A673 (cell line): ENCODE results near the gene GABRB3. TPM values are rescaled to one million over a fixed set of nuclear protein-coding genes. Genes with fewer than 3 reads are reported as not detected.

Experiments used
- BruUV-seq: library from RNA; stranded (reverse); fragments of 400-500 nt; replicated peaks from 2 replicates; lab custom pipeline; 2021; lab: Mats Ljungman, UMichigan
- CTCF ChIA-PET: fragments of 300-600 bp; sonication (Branson Sonifier 250); formaldehyde crosslinking; loops from one replicate; lab custom pipeline; 2022; ENCODE audit warnings: antibody characterized with exemption; lab: Charles Lee
- POLR2A ChIA-PET: fragments of 300-600 bp; sonication (Branson Sonifier 250); formaldehyde crosslinking; loops from one replicate; lab custom pipeline; 2022; ENCODE audit warnings: antibody characterized with exemption; ENCODE audit not compliant: low non-redundant PET; lab: Charles Lee
- DNase-seq: peaks from one replicate; pipeline ENCODE4 v3.0.0-alpha.2; 2015; ENCODE audit warnings: low spot score
- H3K27ac ChIP-seq: fragments of 200-600 bp; sonication (generic); 2 replicates; pipeline ENCODE4 v1.5.1; 2016; ENCODE audit warnings: mixed run types, low read depth, mild to moderate bottlenecking, mixed read lengths, antibody characterized with exemption, low read length; ENCODE audit not compliant: poor library complexity, severe bottlenecking
- H3K27me3 ChIP-seq: fragments of 200-600 bp; sonication (generic); replicated peaks from 2 replicates; pipeline ENCODE4 v1.6.1; 2017; ENCODE audit warnings: mixed run types, low read depth, mild to moderate bottlenecking, mixed read lengths, antibody characterized with exemption, low read length; ENCODE audit not compliant: insufficient read depth, poor library complexity
- H3K36me3 ChIP-seq: fragments of 200-600 bp; sonication (generic); 2 replicates; pipeline ENCODE4 v1.6.1; 2016; ENCODE audit warnings: mixed run types, mild to moderate bottlenecking, mixed read lengths, antibody characterized with exemption, low read length; ENCODE audit not compliant: insufficient read depth, poor library complexity, severe bottlenecking
- H3K4me1 ChIP-seq: fragments of 200-600 bp; sonication (generic); 2 replicates; pipeline ENCODE4 v1.6.1; 2017; ENCODE audit warnings: mixed run types, mild to moderate bottlenecking, mixed read lengths, antibody characterized with exemption, low read length; ENCODE audit not compliant: insufficient read depth, poor library complexity, severe bottlenecking
- H3K4me3 ChIP-seq: fragments of 200-600 bp; sonication (generic); 2 replicates; pipeline ENCODE4 v1.5.1; 2016; ENCODE audit warnings: low read depth, mixed run types, mild to moderate bottlenecking, mixed read lengths, low read length; ENCODE audit not compliant: poor library complexity, severe bottlenecking
- H3K9me3 ChIP-seq: fragments of 200-600 bp; sonication (generic); 2 replicates; pipeline ENCODE4 v1.6.1; 2016; ENCODE audit warnings: mixed run types, low read depth, mild to moderate bottlenecking, mixed read lengths, antibody characterized with exemption, low read length; ENCODE audit not compliant: poor library complexity, severe bottlenecking
- EZH2 ChIP-seq: fragments of 200-600 bp; sonication (generic); IDR thresholded peaks from 2 replicates; pipeline ENCODE4 v1.6.1; 2017; ENCODE audit warnings: borderline replicate concordance, low read depth, mild to moderate bottlenecking, mixed read lengths, antibody characterized with exemption, low read length; ENCODE audit not compliant: poor library complexity, severe bottlenecking
- intact Hi-C: fragments of 100-400 bp; cut with micrococcal nuclease; formaldehyde crosslinking; loops from one replicate; pipeline ENCODE4 v1.10.0; 2022; ENCODE audit not compliant: unreplicated experiment
- total RNA-seq: library from RNA; stranded (reverse); gene quantifications from 2 replicates; pipeline ENCODE4 v1.2.3, GENCODE V29; 2021
- TF ChIP-seq, protein P1 (sequence below): fragments of 300-800, 200-600 bp; sonication (generic); conservative IDR thresholded peaks from 2 replicates; pipeline ENCODE4 v1.5.1; 2017; ENCODE audit warnings: low read depth, mild to moderate bottlenecking, antibody characterized with exemption, low read length, moderate library complexity, mixed read lengths

Gene GABRB3
- total RNA-seq, 1 experiment from 2014 or later: not detected

DNA sequence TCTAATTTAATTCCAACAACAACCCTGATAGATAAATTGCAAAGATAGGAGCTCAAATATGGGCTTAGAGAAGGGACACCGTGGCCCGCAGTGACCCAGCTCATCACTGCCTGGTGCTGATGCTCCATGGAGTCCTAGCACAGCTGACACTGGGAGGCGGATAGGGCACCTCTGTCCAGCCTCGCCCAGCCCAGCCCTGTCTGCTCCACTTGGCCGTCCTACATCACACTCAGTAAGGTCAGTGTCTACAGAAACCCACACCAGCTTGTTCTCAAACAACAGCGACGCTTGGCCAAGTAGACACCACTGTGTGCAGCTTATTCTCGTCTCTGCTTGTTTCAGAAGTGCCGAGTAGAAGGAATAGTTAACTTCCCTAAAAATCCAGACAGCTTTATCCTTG, 33.9 kb downstream of the GABRB3 start:
- CTCF ChIA-PET: no interaction called here
- no peaks in the 10 kb centered on the region for H3K4me1 ChIP-seq
- H3K9me3 ChIP-seq: peaks cover 56% of the 10 kb centered on the region
- H3K36me3 ChIP-seq: no peaks in the 10 kb centered on the region
- no TSS peak for BruUV-seq
- DNase-seq: no peak
- no peaks in the 10 kb centered on the region for H3K27me3 ChIP-seq
- H3K27ac ChIP-seq: no peak overlapping the region
- no peak for TF ChIP-seq EZH2
- TF ChIP-seq, protein P1, sequence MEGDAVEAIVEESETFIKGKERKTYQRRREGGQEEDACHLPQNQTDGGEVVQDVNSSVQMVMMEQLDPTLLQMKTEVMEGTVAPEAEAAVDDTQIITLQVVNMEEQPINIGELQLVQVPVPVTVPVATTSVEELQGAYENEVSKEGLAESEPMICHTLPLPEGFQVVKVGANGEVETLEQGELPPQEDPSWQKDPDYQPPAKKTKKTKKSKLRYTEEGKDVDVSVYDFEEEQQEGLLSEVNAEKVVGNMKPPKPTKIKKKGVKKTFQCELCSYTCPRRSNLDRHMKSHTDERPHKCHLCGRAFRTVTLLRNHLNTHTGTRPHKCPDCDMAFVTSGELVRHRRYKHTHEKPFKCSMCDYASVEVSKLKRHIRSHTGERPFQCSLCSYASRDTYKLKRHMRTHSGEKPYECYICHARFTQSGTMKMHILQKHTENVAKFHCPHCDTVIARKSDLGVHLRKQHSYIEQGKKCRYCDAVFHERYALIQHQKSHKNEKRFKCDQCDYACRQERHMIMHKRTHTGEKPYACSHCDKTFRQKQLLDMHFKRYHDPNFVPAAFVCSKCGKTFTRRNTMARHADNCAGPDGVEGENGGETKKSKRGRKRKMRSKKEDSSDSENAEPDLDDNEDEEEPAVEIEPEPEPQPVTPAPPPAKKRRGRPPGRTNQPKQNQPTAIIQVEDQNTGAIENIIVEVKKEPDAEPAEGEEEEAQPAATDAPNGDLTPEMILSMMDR: no peak
- H3K4me3 ChIP-seq: no peak overlapping the region
- intact Hi-C loops: no loop called here
- POLR2A ChIA-PET: no interaction called here

DNA sequence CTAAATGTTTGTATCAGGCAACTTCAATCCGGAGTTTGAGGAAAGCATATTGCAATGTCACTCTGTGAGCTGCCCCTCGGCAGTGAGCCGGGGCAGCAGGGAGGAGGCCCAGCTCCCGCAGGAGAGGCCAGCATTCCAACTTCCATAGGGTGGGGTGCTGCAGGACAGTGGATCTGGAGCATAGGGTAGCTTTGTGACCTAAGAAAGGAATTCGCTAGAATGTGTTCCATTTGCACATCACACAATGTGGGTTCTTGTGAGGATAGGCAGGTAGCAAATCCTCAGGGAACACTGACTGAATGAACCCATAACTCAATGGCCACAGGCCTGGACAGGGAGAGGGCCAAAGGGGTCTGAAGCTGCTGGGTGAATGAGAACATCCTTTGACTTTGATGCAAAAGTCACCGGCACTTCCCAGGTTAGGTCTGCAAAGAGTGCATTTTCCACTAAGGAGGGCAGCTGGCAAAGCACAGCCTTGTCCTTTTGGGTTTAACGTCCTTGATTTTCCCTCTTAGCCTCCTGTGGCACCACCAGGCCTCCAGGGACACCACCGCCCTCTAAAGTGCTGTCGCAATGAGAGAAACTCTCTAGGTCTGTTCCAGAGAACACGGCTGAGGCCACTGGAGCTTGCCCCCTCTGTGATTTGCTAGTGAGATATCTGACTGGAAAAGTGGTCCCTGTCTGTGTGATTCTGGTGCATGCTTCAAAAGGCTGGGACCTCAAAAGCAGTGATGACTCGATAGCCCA, 36.2 kb downstream of the GABRB3 start:
- TF ChIP-seq EZH2: no peak
- TF ChIP-seq, protein P1: no peak
- intact Hi-C loops: no loop called here
- CTCF ChIA-PET: no interaction called here

DNA sequence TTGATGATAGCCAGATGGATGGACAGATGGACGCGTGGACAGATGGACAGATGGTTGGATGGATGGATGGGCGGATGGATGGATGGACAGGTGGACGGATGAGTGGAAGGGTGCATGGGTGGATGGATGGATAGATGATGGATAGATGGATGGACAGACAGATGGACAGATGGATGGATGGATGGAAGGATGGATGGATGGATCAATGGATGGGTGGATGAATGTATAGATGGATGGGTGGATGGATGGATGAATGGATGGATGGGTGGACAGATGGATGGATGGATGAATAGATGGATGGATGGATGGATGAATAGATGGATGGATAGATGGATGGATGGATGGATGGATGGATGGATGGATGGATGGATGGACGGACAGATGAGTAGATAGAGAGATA, 40.9 kb downstream of the GABRB3 start:
- peaks cover 55% of the 10 kb centered on the region for H3K9me3 ChIP-seq
- CTCF ChIA-PET: no interaction called here
- no TSS peak for BruUV-seq
- H3K27ac ChIP-seq: no peak overlapping the region
- H3K4me1 ChIP-seq: no peaks in the 10 kb centered on the region
- no peak for DNase-seq
- intact Hi-C loops: no loop called here
- H3K27me3 ChIP-seq: no peaks in the 10 kb centered on the region
- no peak overlapping the region for H3K4me3 ChIP-seq
- no peak for TF ChIP-seq EZH2
- TF ChIP-seq, protein P1: no peak
- POLR2A ChIA-PET: no interaction called here
- no peaks in the 10 kb centered on the region for H3K36me3 ChIP-seq

More for the DNA sequence above, 36.2 kb downstream of the GABRB3 start:
- Histone ChIP-seq H3K4me1 (no peaks in the 10 kb centered on the region), H3K27ac (no peak overlapping the region), H3K4me3 (no peak overlapping the region), H3K27me3 (no peaks in the 10 kb centered on the region), H3K36me3 (no peaks in the 10 kb centered on the region), H3K9me3 (peaks cover 52% of the 10 kb centered on the region)
- BruUV-seq: no TSS peak
- POLR2A ChIA-PET: no interaction called here
- no peak for DNase-seq
